Dermis microvascular lymphatic vessel endothelial cell (primary cell): Measurements from ENCODE around the gene OPA3. TPM values are rescaled to one million over a fixed set of nuclear protein-coding genes. Genes with fewer than 3 reads are reported as not detected.
A peak's percentile ranks its signal among the peaks of the same experiment; 100 is the strongest.

Experiments
- DNase-seq, 2 donors: peaks; one replicate each; pipeline versions ENCODE4 v3.0.0 to v3.0.0-alpha.2; 2010; ENCODE audit warnings: low read depth in 2 of 2
- total RNA-seq: library from RNA; depleted of rRNA; stranded (reverse); fragments of >200 nt; gene quantifications from 2 replicates; pipeline ENCODE4 v1.2.1, GENCODE V29; 2014

Gene OPA3
- total RNA-seq, 1 donor from 2014 or later = 4.1 TPM

DNA sequence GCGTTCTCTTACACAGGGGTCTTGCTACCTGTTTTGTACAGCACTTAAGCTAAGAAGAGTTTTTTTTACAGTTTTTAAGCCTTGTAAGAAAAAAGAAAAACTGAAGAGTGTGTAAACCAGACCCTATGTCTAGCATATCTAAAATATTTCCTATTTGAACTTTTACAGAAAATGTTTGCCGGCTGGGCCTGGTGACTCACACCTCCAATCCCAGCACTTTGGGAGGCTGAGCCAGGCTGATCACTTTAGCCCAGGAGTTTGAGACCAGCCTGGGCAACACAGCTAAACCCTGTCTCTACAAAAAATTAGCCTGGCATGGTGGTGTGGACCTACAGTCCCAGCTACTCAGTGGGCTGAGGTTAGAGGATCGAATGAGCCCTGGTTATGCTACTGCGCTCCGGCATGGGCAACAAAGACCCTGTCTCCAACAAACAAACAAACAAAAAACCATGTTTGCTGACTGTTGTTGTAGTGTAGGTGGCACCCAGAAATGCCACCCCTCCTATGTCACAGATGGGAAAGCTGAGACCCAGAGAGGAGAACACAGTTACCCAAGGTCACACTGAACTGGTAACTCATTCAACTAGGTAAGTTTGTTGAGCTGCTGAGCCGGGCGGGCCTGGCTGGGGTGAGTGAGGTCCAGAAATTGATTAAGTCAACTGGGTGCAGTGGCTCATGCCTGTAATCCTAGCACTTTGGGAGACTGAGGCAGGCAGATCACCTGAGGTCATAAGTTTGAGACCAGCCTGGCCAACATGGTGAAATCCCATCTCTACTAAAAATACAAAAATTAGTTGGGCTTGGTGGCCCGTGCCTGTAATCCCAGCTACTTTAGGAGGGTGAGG lies 79.2 kb downstream of the OPA3 start:
- no peak for DNase-seq

DNA sequence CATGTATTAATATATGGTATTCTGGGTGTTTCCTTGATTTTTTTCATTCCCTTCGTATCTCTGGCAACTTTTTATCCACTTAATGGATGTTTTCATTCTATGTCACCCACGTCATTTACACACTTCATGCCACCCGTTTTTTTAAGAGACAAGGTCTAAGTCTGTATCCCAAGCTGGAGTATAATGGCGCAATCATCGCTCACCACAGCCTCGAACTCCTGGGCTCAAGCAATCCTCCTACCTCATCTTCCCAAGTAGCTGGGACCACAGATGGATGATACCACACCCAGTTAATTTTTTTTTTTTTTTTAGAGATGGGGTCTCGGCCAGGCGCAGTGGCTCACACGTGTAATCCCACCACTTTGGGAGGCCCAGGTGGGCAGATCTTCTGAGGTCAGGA lies 80.7 kb downstream of the OPA3 start:
- no peak for DNase-seq

DNA sequence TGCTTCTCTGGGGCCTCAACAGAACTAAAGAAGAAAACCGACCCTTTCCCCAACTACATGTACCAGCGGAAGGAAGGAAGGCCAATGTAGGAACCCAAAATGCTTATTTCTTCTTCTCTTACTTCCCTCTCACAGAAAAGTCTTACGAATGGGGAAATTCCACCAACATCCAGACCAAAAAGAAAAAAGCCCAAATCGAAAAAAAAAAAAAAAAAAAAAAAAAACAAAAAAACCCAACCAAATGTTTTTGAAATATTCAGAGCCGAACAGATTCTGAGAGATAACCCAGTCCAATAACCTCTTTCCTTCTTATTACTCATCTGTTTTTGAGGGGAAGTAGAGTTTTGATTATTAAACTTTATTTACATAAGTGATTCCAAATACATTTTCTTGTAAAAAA lies 82.5 kb downstream of the OPA3 start:
- no peak for DNase-seq

DNA sequence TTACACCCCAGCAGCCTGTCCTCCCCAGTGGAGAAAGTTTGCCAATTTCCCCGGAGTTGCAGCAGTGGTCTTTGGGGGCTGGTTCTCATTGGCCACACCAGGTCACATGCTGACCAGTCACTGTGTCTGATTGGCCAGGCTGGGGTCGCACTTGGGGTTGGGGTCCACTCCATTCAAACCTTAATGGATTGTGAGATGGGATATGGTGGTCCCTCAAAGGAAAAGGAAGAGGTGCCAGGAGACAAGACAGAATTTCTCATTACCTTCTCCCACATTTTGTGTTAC lies 82.9 kb downstream of the OPA3 start:
- no peak for DNase-seq

DNA sequence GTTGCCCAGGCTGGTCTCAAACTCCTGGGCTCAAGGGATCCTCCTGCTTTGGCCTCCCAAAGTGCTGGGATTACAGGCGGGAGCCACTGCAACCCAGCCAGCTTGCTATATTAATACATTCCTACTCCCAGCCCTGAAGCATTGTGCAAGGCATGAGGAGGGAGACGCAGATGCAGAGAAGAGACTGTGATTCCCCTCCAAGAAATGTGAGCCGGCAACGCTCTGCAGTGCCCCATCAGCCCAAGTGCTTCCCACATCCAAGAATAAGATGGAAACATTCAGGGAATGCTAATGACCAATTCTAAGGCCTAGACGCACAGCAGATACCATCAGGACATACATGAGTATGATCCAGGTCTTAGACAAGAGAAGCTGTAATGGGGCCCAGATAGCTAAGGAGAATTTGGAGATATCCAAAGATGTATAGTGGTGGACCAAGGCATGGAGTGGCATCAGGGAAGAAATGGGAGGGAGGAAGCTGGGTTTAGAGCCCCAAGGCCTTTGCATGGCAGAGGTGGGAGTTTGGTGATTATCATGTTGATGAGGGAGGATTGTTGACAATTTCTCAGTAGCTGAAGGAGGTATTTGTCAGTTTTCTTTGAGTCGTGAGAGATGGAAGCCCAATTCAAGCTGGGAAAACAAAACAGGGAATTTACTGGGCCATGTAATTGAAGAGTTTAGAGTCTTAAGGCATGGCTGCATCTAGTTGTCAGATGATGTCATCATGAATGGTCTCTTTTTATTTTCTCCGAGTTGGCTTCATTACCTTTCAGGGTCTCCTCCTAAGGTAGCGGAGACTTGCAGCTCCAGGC lies 83.5 kb downstream of the OPA3 start:
- no peak for DNase-seq

DNA sequence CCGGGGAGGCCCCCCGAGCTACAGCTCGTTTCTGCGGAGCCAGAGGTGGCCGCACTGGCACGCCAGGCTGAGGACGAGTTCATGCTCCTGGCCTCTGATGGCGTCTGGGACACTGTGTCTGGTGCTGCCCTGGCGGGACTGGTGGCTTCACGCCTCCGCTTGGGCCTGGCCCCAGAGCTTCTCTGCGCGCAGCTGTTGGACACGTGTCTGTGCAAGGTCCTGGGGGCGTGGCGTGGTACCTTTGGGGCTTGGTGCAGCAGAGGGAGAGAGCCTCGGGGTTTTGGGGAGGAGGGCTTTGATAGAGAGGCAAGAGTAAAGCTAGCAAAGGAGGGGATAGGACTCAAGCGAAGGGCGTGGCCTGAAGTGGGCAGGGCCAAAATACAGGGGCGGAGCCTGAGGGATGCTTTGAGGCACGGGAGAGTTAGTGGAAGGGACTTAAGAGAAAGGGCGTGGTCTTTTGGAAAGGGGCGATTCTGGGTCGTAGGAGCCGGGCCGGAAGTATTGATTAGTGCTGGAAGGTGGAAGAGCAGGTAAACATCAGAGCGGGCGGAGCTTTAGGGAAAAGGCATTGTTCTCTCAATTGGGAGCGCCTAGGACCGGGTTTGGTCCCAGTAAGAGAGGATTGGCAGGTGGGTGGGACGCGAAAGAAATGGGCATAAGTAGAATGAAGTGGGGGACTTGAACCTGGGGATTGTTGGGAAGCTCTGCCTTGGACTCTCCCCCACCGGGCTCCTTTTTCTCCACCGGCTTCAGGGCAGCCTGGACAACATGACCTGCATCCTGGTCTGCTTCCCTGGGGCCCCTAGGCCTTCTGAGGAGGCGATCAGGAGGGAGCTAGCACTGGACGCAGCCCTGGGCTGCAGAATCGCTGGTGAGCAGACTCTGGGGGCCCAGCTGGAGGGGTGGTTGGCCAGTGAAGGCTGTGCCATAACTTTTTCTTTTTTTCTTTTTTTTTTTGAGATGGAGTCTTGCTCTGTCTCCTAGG lies 85.1 kb downstream of the OPA3 start:
- DNase-seq = peak in 1 of 2 donors; percentile 29

DNA sequence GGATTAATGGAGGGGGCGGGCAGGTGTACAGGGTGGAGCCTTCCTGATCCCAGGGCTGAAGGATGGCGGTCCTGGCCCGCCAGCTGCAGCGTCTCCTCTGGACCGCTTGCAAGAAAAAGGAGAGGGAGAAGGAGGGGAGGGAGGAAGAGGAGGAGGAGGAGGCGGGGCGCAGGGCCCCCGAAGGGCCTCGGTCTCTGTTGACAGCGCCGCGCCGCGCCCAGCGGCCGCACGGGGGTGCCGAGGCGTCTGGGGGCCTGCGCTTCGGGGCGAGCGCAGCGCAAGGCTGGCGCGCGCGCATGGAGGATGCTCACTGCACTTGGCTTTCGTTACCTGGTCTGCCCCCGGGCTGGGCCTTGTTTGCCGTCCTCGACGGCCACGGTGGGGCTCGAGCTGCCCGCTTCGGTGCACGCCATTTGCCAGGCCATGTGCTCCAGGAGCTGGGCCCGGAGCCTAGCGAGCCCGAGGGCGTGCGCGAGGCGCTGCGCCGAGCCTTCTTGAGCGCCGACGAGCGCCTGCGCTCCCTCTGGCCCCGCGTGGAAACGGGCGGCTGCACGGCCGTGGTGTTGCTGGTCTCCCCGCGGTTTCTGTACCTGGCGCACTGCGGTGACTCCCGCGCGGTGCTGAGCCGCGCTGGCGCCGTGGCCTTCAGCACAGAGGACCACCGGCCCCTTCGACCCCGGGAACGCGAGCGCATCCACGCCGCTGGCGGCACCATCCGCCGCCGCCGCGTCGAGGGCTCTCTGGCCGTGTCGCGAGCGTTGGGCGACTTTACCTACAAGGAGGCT lies 86.0 kb downstream of the OPA3 start, which contains the start of gene PPM1N:
TSS of gene PPM1N (plus strand) at position 33 of the 785 bp plus-strand sequence. CDS start at position 63, 30 bp downstream.
- DNase-seq = peak in 1 of 2 donors; percentile 31

DNA sequence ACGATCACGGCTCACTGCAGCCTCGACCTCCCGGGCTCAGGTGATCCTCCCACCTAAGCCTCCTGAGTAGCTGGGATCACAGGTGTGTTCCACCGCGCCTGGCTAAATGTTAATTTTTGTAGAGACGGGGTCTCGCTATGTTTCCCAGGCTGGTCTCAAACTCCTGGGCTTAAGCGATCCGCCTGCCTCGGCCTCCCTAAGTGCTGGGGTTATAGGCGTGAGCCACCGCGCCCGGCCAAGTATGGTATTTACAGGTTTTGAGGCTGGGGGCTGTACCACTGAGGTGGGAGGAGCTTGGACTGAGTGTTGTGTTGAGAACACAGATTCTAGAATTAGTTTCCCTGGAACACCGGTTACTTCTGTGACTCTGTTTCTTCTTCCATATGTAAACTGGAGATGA lies 86.8 kb downstream of the OPA3 start:
- no peak for DNase-seq

DNA sequence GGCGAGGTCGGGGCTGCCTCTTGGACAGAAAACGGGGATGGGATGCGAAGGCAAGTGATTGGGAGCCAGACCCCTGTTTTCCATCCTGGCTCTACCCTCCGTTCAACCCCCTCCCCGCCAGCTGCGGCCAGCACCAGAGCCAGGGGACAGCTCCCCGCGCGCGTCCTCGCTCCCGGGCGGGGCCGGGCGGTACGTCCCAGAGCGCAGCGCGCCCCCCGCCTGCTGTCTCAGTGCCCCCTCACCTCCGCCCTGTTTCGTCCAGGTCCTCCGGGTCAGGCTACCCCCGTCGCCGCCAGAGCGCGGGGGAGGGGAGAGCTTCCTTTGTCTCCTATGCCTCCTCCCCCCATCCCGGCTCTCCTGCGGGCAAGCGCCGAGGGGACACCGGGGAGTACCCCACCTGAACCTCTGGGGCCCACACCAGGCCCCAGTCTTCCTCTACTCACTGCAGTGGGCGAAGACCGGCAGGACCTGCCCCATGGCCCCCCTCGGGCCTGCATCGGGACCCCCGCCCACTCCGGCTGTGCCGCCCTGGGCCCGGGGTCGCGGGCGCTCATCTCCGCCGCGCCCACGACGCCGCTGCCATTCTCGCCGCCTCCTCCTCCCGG lies 88.2 kb downstream of the OPA3 start:
- peak in 1 of 2 donors; percentile 47 for DNase-seq

DNA sequence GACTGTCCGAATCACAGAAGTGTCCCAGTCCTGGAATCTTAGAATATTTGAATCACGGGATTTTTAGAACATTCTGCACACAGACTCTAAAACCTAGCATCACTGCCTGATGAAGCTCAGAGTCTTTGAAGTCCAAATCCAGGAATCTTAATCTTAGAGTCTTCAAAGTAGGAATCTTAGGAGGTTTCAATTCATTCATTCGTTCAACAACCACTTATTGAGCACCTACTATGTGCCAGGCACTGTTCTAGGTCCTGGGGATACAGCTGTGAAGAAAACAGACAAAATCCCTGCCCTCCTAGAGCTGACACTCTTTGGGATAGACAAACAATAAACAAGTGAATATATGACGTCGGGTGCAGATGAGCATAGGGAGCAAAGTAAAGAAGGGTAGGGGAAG lies 89.4 kb downstream of the OPA3 start:
- DNase-seq = no peak

DNA sequence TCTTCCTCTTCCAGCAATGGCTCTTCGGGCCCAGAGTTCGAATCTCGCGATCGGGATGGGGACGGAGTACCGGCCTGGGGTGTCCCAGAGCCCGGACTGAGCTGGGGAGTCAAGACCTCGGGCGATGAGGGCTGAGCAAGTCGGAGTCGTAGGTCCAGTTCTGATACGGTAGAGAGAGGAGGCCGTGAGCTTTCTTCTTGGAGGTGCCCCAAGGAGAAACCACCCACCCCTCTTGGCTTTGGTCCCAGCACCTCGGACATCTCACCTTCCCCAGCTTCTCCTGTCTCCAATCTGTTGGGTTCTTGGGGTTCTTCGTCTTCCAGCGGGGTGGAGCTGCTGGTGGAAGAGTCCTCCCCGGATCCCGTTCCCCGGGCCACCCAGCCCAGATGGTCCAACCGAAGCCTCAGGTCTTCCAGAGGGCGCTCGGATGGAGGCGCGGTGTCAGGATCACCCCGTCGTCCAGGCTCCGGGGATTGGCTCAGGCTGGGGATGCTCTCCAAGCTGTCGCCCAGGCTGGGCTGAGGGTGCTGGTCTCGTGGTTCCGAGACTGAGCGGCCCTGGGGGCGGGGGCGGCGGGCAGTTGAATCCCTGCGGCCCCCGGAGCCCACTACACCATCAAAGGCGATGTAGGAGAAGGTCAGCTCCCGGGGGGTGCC lies 90.2 kb downstream of the OPA3 start:
- no peak for DNase-seq

DNA sequence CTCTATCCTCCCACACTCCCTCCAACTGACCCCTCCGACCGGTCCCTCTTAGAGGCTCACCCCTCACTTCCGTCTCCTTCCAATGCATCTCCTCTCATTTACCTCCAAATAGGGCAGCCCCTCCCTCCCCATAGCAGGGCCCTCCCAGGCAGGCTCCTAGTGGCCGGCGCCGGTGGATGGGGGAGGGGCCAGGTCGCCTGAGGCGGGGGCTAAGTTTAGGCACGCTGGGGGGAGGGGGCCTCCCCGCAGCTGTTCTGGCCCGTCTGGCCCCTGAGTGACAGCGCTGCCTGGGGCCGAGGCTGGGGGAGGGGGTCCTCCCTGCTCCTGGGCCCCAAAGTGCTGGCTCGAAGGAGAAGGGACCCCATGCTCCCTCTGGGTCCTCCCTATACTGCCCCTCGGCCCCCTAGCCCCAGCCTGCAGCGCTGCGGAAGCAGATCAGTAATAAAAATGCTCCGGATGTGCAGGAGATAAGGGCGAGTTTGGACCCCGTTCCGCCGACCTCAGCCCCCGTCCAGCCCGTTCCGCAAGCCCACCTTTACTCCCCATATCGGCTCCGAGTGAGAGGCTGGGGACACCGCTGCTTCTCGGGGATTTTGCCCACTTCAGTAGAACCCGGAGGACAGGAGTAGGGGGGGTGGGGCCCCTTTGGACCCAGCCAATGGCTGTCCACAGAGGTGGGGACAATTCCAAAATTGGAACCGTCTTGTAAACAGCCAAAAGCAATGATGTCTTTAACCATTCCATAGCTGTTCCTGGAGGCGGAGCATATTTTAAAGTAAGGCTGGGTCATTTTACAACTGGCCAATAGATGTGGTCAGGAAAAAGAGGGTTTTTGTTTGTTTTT lies 91.8 kb downstream of the OPA3 start:
- peak in 1 of 2 donors; percentile 67 for DNase-seq

DNA sequence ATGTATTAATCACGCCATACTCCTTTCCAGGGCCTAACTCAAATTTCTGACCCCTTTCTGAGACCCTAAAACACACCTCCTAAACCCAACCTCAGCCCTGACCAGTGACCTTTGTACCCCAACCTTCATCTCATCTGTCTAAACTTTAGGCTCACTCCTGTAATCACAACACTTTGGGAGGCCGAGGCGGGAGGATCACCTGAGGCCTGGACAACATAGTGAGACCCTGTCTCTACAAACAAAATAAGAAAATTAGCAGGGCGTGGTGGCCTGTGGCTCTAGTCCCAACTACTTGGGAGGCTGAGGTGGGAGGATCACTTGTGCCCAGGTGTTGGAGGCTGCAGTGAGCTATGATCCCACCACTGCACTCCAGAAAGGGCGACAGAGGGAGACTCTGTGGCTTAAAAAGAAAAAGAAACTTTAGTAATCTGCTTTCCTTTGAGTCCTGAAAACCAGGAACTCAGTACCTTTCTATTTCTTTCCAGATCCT lies 92.4 kb downstream of the OPA3 start:
- DNase-seq = no peak

DNA sequence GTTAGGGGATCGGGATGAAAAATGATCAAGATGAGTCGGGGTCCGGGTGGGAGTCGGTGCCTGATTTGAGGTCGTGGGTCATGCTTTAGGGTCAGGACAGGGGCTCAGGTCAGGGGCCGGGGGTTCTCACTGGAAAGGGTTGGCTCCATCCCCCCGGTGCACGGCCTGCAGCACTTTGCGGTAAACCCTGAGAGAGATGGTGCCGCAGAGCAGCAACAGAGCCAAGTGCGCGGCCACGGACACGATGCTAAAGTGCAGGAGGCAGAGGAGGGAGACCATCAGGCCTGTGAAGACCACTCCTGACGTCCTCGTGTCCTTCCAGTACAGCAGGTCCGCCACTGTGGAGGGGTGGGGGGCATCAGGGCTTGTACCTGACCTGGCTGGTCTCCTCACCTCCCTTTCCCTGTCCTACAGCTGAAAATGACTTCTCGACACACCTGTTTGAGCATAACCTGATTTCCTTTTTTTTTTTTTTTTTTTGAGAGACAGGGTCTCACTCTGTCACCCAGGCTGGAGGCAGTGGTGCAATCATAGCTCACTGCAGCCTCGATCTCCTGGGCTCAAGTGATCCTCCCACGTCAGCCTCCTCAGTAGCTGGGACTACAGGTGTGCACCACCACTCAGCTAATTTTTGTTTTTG lies 95.3 kb downstream of the OPA3 start:
- no peak for DNase-seq

DNA sequence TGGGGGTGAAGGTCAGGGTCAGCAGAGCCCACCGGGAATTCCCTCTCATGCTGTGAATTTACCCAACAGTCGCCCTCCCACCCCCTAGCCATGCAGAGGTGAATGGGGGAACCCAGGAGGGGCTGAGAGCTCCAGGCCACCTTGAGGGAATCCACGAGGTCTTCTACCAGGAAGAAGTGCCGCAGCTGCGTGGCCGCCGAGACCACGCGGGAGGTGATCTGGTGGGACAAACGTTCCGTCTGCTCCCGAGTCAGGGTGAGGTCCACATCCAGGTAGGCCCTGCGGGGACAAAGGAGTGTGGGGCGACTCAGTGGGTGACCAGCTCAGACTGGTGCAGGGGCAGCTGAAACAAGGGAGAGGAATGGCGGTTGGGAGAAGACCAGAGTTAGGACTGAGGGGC lies 95.9 kb downstream of the OPA3 start:
- no peak for DNase-seq

DNA sequence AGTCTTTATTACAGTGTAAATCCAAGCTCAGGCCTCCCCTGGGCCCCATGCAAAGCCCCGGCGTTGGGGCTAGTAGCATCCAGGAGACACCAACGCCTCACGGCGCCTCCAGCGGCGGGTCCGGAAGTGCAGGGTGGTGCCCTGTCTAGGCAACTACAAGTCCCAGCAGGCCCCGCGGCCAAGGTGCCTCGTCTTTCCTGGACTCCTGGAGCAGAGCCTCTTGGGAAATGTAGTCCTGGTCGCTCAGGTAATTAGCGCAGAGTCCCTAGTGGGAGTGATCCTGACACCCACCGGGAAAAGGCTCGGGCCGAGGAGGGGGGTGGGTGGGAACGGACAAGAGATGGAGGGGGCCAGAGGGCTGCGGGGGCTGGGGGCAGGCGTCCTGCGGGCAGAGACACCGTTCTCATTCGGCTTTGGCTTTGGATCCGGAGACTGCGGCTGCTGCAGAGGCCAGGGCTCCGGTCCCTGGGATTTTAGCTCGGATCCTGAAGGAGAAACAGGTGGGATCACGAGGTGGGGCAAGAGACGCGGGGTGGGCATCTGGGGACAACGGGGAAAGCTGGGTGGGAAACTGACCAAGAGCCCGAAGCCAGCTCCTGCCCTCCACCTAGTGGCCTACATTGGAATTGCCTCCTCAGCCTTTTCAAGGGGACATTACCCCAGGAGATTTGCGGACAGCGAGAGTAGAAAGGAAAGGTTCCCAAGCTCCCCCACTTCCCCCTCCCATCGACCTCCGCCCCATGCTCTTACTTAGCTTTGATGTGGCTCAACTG lies 99.1 kb downstream of the OPA3 start:
- DNase-seq = peak; percentile 83 to 93

DNA sequence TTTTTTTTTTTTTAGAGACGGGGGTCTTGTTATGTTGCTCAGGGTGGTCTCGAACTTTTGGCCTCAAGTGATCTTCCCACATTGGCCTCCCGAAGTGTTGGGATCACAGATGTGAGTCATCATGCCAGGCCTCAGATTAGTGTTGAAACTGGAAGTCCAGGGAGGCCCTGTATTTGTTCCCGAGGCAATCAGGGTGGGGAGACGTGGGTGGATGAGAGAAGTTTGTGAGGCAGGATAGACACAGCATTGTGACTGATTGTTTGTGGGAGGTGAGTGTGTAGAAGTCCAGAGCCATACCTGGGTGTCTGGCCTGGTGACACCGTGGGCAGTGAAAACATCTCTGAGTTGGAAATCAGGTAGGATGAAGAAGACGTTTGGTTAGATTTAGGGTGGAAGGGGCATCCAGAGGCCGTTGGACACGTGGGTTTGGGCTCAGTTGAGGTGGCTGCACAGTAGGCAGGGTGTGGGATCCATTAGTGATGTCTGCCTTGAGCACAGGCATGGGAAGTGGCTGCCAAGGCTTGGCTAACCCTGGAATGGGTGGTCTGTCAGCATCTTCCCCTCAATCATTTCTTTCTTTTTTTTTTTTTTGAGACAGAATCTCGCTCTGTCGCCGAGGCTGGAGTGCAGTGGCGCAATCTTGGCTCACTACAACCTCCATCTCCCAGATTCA lies 100.2 kb downstream of the OPA3 start:
- no peak for DNase-seq
